GM21619 (cell line): ENCODE measurements around the gene CBY2.
"Not testable (repeated sequence)": the region's sequence is repeated elsewhere in the genome, so short reads cannot be mapped to it uniquely, and the experiment has no call there.

Experiments used
- ATAC-seq: cut with Tn5 transposase; IDR thresholded peaks from one replicate; pipeline ENCODE4 v1.9.1; 2021; ENCODE audit not compliant: unreplicated experiment

Gene CBY2

DNA sequence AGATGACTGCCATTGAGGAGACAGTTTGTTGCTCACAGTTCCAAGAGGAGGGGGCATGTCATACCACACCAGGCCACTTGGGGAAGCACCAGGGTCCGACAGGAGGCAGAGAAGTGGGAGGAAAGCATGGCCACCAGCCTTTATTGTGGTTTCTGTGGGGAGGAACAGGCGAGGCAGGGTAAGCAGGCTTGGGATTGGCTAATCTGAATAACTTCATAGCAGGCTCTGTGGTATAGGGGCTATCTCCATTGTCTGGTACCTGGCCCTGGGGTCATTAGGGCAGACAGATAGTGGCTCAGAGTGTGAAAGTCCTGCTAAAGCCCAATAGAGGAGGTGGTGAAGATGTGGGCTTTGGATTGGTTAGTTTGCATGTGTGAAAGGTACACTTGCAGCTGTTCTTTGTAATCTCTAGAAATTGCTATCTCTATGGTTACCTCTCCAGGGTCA, 35.5 kb downstream of the CBY2 start:
- no peak for ATAC-seq

DNA sequence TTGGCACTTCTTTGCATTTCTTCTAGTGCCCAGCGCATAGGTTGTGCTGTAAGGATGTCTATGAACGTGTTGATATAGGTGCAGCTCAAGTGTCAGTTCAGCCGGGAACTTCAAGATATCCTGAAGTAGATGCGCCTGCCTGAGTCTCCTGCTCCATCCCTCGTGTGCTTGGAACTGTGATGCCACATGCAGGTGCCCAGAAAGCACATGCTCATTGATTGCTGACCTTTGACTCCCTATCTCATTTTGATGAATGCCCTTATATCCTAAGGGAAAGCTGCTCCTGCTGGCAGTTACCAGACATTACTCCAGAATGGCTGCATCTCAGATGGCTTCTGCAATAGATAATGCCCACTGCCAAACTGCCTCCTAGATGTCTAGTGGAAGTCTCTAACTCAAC, 40.9 kb downstream of the CBY2 start:
- ATAC-seq = no peak

DNA sequence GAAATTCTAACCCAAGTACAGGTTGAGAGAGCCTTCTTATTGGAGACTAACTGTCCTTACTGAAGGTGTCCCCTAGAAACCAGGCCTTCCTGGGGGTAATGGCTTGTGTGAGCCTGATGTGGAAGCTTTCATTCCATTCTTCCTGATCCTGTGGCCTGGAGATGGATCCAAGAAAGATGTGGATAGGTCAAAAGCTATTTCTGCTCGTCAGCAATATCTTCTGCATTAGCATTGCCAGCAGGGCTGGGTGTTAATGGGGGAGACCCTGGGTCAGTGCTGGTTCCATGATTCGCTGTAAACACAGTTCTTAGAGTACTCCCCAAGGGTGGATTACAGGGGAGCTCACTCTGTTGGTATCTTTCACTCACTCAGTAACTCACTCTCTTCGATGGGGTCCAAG, 42.9 kb downstream of the CBY2 start:
- no peak for ATAC-seq

DNA sequence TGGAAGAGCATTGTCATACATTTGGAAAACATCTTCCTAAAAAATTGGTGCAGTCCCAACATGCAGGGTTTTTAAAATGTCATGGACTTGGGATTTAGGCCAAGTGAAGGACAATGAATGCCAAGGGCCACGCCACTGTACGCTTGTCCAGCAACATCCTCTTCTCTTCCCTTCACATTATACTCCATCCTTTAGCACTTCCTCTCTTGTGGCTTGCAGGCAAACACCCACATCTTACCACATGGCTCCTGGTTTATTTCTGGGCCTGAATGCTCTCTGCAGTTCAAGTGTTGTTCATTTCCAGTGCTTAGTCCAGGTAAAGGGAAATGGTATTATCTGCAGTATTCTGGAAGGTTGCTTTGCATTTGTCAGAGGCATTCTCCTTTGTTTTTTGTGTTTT, 45.0 kb downstream of the CBY2 start:
- no peak for ATAC-seq

DNA sequence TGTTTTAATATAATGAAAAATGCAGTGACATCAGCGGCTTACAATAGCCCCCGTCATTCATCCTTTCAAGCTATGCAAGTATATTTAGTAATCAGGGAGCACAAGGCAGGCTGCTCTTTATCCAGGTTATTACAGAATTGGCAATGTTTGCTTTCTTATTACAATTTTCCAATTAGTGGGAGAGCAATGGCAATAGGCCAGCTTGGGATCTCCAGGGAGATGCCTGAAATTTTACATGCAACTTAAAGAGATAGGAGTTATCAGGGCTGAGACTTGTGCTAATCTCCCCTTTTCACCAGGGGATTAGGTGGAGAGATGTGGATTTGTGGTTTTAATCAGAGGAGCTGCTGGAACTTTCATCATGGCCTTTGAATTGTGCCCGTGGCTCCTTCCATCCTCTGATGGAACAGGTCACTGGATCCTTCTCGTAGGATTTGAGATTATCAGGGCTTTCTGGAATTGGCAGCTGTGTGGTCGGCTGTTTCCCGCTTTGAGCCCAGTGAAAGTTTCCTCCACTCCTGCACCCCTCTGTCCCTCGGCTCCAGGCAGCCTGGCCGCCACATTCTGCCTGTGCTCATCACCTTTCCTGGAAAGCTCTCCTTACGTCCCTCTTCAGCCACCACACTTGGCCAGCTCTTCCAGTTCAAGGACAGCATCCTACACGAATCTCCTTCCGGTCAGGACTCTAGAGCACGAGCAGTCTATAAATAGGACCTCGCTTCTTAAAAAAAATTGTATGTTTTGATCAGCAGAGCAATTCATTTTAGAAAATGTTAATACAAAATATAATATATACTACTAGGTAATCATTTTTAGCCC, 47.0 kb downstream of the CBY2 start:
- no peak for ATAC-seq

DNA sequence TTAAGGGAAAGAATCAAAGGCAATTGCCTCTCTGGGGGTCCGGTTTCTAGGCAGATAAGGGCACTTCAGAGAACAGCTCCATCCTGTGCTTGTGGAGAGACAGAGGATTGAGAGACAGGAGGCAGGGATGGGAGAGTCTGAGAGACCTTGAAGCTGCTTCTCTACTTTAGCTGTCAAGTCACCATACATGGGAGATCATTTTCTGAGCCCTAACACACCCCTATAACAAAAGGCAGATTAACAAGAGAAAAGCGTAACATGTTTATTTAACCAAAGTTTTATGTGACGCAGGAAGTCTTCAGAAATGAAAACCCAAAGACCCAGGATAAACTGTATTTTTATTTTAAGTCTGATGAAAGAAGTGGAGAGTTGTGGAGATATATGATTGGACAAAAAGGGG, 48.4 kb downstream of the CBY2 start:
- ATAC-seq = no peak

DNA sequence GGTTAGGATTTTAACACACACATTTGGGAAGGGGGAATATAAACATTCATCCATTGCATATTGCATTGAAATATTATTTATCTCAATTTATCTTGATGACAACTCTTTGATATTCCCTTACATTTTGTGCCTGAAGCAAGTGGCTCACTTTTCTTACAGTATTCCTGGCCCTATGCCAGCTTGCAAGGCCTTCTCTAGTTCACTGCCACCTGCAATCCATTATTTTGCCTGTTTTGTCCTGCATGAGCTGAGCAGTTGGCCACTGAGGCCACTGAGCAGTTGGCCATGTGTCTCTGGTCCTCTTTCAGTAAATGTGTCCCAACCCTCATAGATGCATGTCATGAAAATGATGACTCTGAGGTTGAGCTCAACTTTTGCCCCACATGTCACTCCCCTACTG, 49.8 kb downstream of the CBY2 start:
- ATAC-seq = no peak

DNA sequence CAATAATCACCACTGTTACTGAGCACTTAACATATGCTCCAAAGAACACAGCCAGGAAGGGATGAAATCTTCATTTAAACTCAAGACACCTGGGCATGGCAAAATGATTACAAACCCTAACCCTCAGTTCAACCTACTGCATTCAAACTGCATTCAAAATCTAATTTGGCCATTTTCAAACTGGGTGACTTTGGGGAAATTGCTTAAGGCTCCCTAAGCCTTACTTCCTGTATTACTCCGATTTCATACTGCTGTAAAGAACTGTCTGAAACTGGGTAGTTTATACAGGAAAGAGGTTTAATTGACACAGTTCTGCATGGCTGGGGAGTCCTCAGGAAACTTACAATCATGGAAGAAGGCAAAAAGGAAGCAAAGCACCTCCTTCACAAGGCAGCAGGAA, 50.4 kb downstream of the CBY2 start:
- no peak for ATAC-seq

DNA sequence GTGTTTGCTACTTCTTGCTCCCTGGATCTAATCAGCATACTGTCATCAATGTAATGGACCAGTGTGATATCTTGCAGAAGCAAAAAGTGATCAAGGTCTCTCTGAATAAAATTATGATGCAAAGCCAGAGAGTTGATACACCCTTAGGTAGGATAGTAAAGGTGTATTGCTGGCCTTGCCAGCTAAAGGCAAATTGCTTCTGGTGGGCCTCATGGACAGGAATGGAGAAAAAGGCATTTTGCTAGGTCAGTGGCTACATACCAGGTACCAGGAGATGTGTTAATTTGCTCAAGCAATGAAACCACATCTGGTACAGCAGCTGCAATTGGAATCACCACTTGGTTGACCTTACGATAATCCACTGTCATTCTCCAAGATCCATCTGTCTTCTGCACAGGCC, 54.4 kb downstream of the CBY2 start:
- not testable (repeated sequence) for ATAC-seq

DNA sequence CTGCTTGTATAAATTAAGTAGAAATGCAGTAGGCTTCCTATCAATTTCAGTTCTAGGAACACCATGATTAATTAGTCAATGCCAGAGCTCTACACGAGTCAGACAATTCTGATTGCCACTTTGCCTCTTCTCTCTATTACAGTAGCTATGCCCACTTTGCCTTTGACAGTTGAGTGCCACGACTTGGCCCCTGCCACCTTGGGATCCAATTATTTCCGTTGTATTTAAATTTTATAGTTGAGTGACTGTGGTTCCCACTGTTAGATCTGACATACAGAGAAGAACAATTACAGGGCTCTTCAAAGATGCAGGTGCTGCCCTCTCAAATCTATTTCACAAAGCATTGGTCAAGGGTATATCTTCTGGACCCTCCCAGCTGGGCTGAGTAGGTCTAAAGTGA, 55.5 kb downstream of the CBY2 start:
- ATAC-seq = not testable (repeated sequence)

DNA sequence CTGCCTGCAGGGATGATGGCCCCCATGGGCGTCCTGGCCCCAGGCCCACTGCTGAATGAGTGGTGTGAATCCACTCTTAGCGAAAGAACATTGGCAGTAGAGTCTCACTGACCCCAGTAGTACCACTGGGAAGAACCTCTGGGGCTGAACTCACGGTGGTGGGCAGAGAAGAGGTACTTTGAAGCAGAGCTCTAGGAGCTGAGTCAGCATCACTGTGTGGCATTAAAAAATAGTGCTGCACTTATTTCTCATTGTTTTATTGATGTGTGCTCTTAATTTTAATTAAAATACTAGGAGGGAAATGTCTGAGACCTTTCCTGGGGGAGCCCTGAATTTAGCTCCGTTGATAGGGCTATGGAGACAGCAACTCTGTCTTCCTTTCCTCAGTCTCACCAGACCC, 61.3 kb downstream of the CBY2 start:
- ATAC-seq = no peak
